OCI-LY1 (cell line): Measurements from ENCODE around the gene TSPYL6.

Source experiments
- H2AFZ ChIP-seq: fragments of 200-600 bp; sonication (generic), shearing (Covaris generic); 2 replicates; pipeline ENCODE4 v1.6.0; 2014; ENCODE audit warnings: antibody characterized with exemption, mild to moderate bottlenecking, low read length
- H3F3A ChIP-seq: fragments of 200-600 bp; sonication (generic), shearing (Covaris generic); 2 replicates; pipeline ENCODE4 v1.6.0; 2014; ENCODE audit warnings: mild to moderate bottlenecking, antibody characterized with exemption, low read length, moderate library complexity; ENCODE audit not compliant: insufficient read depth
- H3K27ac ChIP-seq: fragments of 200-600 bp; sonication (generic); 2 replicates; pipeline ENCODE4 v1.5.1; 2014; ENCODE audit warnings: low read length, mixed run types, mild to moderate bottlenecking, low read depth; ENCODE audit not compliant: poor library complexity, severe bottlenecking
- H3K27me3 ChIP-seq: fragments of 200-600 bp; sonication (generic); 2 replicates; pipeline ENCODE4 v1.6.0; 2014; ENCODE audit warnings: antibody characterized with exemption, mild to moderate bottlenecking, low read length, moderate library complexity; ENCODE audit not compliant: insufficient read depth
- H3K36me3 ChIP-seq: fragments of 200-600 bp; sonication (generic); 2 replicates; pipeline ENCODE4 v1.6.1; 2014; ENCODE audit warnings: mild to moderate bottlenecking, antibody characterized with exemption, low read length, moderate library complexity, mixed read lengths; ENCODE audit not compliant: insufficient read depth
- H3K4me1 ChIP-seq: fragments of 200-600 bp; sonication (generic); 2 replicates; pipeline ENCODE4 v1.5.1; 2014; ENCODE audit warnings: mild to moderate bottlenecking, low read length, moderate library complexity; ENCODE audit not compliant: insufficient read depth, severe bottlenecking
- H3K4me2 ChIP-seq: fragments of 200-600 bp; sonication (generic), shearing (Covaris generic); 2 replicates; pipeline ENCODE4 v1.6.1; 2014; ENCODE audit warnings: low read length
- H3K4me3 ChIP-seq: fragments of 200-600 bp; sonication (generic); 2 replicates; pipeline ENCODE4 v1.5.1; 2014; ENCODE audit warnings: low read length, low read depth, mild to moderate bottlenecking, mixed read lengths; ENCODE audit not compliant: poor library complexity, severe bottlenecking
- H3K79me2 ChIP-seq: fragments of 200-600 bp; shearing (Covaris generic); 2 replicates; pipeline ENCODE4 v1.6.1; 2016; ENCODE audit warnings: mixed run types, low read length, mixed read lengths; ENCODE audit not compliant: insufficient read depth
- H3K9ac ChIP-seq: fragments of 200-600 bp; sonication (generic), shearing (Covaris generic); 2 replicates; pipeline ENCODE4 v1.6.1; 2014; ENCODE audit warnings: mild to moderate bottlenecking, low read length, mixed read lengths
- H3K9me2 ChIP-seq: fragments of 200-600 bp; sonication (generic), shearing (Covaris generic); 2 replicates; pipeline ENCODE4 v1.6.1; 2014; ENCODE audit warnings: low read depth, mild to moderate bottlenecking, low read length, mixed read lengths
- H3K9me3 ChIP-seq: fragments of 200-600 bp; shearing (Covaris generic); 2 replicates; pipeline ENCODE4 v1.6.1; 2014; ENCODE audit warnings: low read length, mixed read lengths
- H4K20me1 ChIP-seq: fragments of 200-600 bp; sonication (generic), shearing (Covaris generic); 2 replicates; pipeline ENCODE4 v1.6.0; 2016; ENCODE audit warnings: mild to moderate bottlenecking, low read length; ENCODE audit not compliant: insufficient read depth
- CTCF ChIP-seq: fragments of 200-600 bp; sonication (generic), shearing (Covaris generic); IDR thresholded peaks from 2 replicates; pipeline ENCODE4 v1.5.1; 2017; ENCODE audit warnings: mild to moderate bottlenecking, antibody characterized with exemption, low read length, moderate library complexity, mixed read lengths
- EZH2 ChIP-seq: fragments of 200-600 bp; sonication (generic), shearing (Covaris generic); IDR thresholded peaks from 2 replicates; pipeline ENCODE4 v1.8.0; 2017; ENCODE audit warnings: borderline replicate concordance, mixed run types, mild to moderate bottlenecking, antibody characterized with exemption, low read length, moderate library complexity, mixed read lengths

The TSPYL6 gene

GRCh38 chr2:54259413-54260240, 3.6 kb upstream of the TSPYL6 start:
- Histone ChIP-seq H3K9me2 (no peaks in the 10 kb centered on the region), H3K4me1 (no peaks in the 10 kb centered on the region), H4K20me1 (no peaks in the 10 kb centered on the region), H3K9ac (no peak overlapping the region), H3K27me3 (no peaks in the 10 kb centered on the region), H3K4me2 (no peak overlapping the region), H3K36me3 (no peaks in the 10 kb centered on the region), H3K27ac (no peak overlapping the region), H2AFZ (no peak overlapping the region), H3K9me3 (no peaks in the 10 kb centered on the region), H3K4me3 (no peak overlapping the region), H3F3A (no peaks in the 10 kb centered on the region), H3K79me2 (no peaks in the 10 kb centered on the region)
- no peak for TF ChIP-seq CTCF

DNA sequence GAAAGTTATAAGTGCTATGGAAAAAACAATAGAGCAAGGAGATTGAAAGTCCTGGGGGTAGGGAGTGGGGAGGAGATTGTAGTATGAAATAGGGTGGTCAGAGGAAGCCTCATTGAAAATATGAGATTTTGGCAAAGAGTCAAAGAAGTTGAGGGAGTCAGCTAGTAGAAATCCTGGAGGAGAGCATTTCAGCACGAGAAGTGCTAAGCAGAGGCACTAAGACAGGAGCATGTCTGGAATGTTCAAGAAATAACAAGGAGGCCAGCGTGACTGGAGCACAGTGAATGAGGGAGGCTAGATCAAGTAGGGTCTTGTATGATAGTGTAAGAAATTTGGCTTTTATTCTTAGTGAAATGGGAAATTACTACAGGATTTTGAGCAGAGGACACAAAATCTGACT, 2.1 kb upstream of the TSPYL6 start:
- H3K4me1 ChIP-seq, result no peaks in the 10 kb centered on the region
- H3K79me2 ChIP-seq, result no peaks in the 10 kb centered on the region
- no peaks in the 10 kb centered on the region for H3K9me2 ChIP-seq
- H3K9ac ChIP-seq, result no peak overlapping the region
- no peaks in the 10 kb centered on the region for H4K20me1 ChIP-seq
- H3K4me2 ChIP-seq, result no peak overlapping the region
- H3K27me3 ChIP-seq, result no peaks in the 10 kb centered on the region
- H3K36me3 ChIP-seq, result no peaks in the 10 kb centered on the region
- H3K9me3 ChIP-seq, result no peaks in the 10 kb centered on the region
- TF ChIP-seq EZH2 (no peak), CTCF (no peak)
- H3K4me3 ChIP-seq, result no peak overlapping the region
- H2AFZ ChIP-seq, result no peak overlapping the region
- no peak overlapping the region for H3K27ac ChIP-seq
- no peaks in the 10 kb centered on the region for H3F3A ChIP-seq

DNA sequence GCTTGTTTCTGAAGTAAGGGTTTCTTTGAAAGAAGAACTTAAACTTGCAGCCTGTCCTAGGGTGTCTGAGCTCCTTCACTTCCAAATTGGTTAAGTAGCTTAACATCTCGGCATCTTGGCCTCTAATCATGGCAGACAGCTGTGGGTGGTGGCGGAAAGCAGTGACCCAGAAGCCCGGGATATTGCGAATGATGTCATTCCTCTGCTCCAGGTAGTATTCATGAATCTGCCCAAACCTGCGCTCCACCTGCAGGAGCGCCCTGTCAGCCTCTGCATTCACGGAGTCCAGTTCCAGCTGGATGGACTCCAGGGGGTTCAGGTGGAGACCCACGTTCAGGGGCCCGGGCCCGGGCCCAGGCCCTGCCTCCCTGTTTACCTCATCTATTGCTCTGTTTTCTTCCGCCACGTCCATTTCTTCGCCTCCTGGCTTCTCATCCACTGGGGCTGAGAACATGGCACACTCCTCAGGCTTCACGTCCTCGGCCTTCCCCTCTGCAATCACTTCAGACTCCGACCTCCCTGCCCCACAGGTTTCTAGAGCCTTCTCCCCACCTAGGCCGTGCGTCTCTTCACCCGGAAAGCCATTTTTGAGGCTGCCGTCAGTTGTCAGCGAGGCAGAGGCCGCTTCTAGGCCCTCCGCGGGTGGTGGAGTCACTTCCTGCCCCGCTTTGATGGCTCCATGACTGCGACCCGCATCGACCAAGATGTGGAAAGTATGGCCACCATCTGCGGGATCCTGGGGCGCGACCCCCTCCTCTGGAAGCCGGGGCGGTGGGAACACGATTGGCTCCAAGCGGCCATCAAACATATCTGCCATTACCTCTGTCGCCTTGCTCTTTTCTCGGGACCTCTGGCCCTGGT, 569 bp downstream of the TSPYL6 start:
- H3K4me3 ChIP-seq, result no peak overlapping the region
- H3K9ac ChIP-seq, result no peak overlapping the region
- no peaks in the 10 kb centered on the region for H4K20me1 ChIP-seq
- no peak overlapping the region for H3K27ac ChIP-seq
- H3K79me2 ChIP-seq, result no peaks in the 10 kb centered on the region
- no peak overlapping the region for H3K4me2 ChIP-seq
- H3K27me3 ChIP-seq, result no peaks in the 10 kb centered on the region
- H2AFZ ChIP-seq, result no peak overlapping the region
- no peak for TF ChIP-seq EZH2
- TF ChIP-seq CTCF, result no peak
- H3K9me3 ChIP-seq, result no peaks in the 10 kb centered on the region
- no peaks in the 10 kb centered on the region for H3K9me2 ChIP-seq
- H3F3A ChIP-seq, result no peaks in the 10 kb centered on the region
- no peaks in the 10 kb centered on the region for H3K4me1 ChIP-seq
- H3K36me3 ChIP-seq, result no peaks in the 10 kb centered on the region
